Adipocyte (in vitro differentiated cells): Measurements from ENCODE around the gene ACTR3.

ENCODE experiments used
- DNase-seq: peaks from one replicate; pipeline ENCODE4 v3.0.0-alpha.2; 2015; ENCODE audit warnings: low read depth
- H3K27me3 ChIP-seq: replicated peaks from 2 replicates; pipeline ENCODE4 v1.7.0; 2013; ENCODE audit warnings: mild to moderate bottlenecking, low read length, moderate library complexity; ENCODE audit not compliant: control insufficient read depth, insufficient read depth
- H3K36me3 ChIP-seq: 2 replicates; pipeline ENCODE4 v1.7.0; 2013; ENCODE audit warnings: low read length, mild to moderate bottlenecking, moderate library complexity; ENCODE audit not compliant: control insufficient read depth, insufficient read depth, severe bottlenecking
- H3K4me1 ChIP-seq: 2 replicates; pipeline ENCODE4 v1.7.0; 2013; ENCODE audit warnings: mild to moderate bottlenecking, low read length, moderate library complexity; ENCODE audit not compliant: control insufficient read depth, insufficient read depth
- H3K4me3 ChIP-seq: 2 replicates; pipeline ENCODE4 v1.7.0; 2013; ENCODE audit warnings: mild to moderate bottlenecking, low read length, moderate library complexity
- H3K9ac ChIP-seq: 2 replicates; pipeline ENCODE4 v1.7.0; 2013; ENCODE audit warnings: mild to moderate bottlenecking, low read length, moderate library complexity
- H3K9me3 ChIP-seq: 2 replicates; pipeline ENCODE4 v1.7.0; 2013; ENCODE audit warnings: mild to moderate bottlenecking, low read length, moderate library complexity; ENCODE audit not compliant: control insufficient read depth

Gene ACTR3

GRCh38 chr2:113910110-113910717 lies 20.3 kb downstream of the ACTR3 start:
- peaks cover 19% of the 10 kb centered on the region for H3K36me3 ChIP-seq
- no peak overlapping the region for H3K4me3 ChIP-seq
- no peaks in the 10 kb centered on the region for H3K27me3 ChIP-seq
- H3K9me3 ChIP-seq: no peaks in the 10 kb centered on the region
- DNase-seq: no peak
- no peak overlapping the region for H3K9ac ChIP-seq
- peaks cover 11% of the 10 kb centered on the region for H3K4me1 ChIP-seq

GRCh38 chr2:113910967-113911678 lies 21.2 kb downstream of the ACTR3 start:
- Histone ChIP-seq H3K9me3 (no peaks in the 10 kb centered on the region), H3K4me3 (no peak overlapping the region), H3K27me3 (no peaks in the 10 kb centered on the region), H3K4me1 (peaks cover 11% of the 10 kb centered on the region), H3K9ac (no peak overlapping the region), H3K36me3 (peaks cover 22% of the 10 kb centered on the region)
- DNase-seq: no peak

- Histone ChIP-seq H3K36me3 (peaks cover 54% of the 10 kb centered on the region), H3K9me3 (no peaks in the 10 kb centered on the region), H3K4me3 (no peak overlapping the region), H3K4me1 (peaks cover 7% of the 10 kb centered on the region), H3K9ac (no peak overlapping the region), H3K27me3 (no peaks in the 10 kb centered on the region)
- no peak for DNase-seq
Observed at GRCh38 chr2:113915082-113915819, 25.4 kb downstream of the ACTR3 start.

GRCh38 chr2:113918229-113918628 lies 28.3 kb downstream of the ACTR3 start:
- Histone ChIP-seq H3K27me3 (no peaks in the 10 kb centered on the region), H3K4me1 (no peaks in the 10 kb centered on the region), H3K36me3 (peaks cover 67% of the 10 kb centered on the region), H3K4me3 (no peak overlapping the region), H3K9ac (no peak overlapping the region), H3K9me3 (no peaks in the 10 kb centered on the region)
- no peak for DNase-seq

- Histone ChIP-seq H3K4me3 (no peak overlapping the region), H3K36me3 (peaks cover 61% of the 10 kb centered on the region), H3K9me3 (no peaks in the 10 kb centered on the region), H3K4me1 (no peaks in the 10 kb centered on the region), H3K27me3 (no peaks in the 10 kb centered on the region), H3K9ac (no peak overlapping the region)
- DNase-seq: no peak
Observed at GRCh38 chr2:113920996-113921395, 31.1 kb downstream of the ACTR3 start.

- Histone ChIP-seq H3K4me3 (no peak overlapping the region), H3K9me3 (no peaks in the 10 kb centered on the region), H3K27me3 (no peaks in the 10 kb centered on the region), H3K4me1 (no peaks in the 10 kb centered on the region), H3K9ac (no peak overlapping the region), H3K36me3 (peaks cover 66% of the 10 kb centered on the region)
- no peak for DNase-seq
Observed at GRCh38 chr2:113922335-113922734, 32.4 kb downstream of the ACTR3 start.

- Histone ChIP-seq H3K4me1 (no peaks in the 10 kb centered on the region), H3K4me3 (no peak overlapping the region), H3K27me3 (no peaks in the 10 kb centered on the region), H3K36me3 (peaks cover 66% of the 10 kb centered on the region), H3K9ac (no peak overlapping the region), H3K9me3 (no peaks in the 10 kb centered on the region)
- no peak for DNase-seq
Observed at GRCh38 chr2:113922784-113923183, 32.9 kb downstream of the ACTR3 start.

GRCh38 chr2:113925884-113926283 lies 36.0 kb downstream of the ACTR3 start:
- H3K9me3 ChIP-seq: no peaks in the 10 kb centered on the region
- H3K9ac ChIP-seq: no peak overlapping the region
- H3K4me3 ChIP-seq: no peak overlapping the region
- no peaks in the 10 kb centered on the region for H3K27me3 ChIP-seq
- peaks cover 4% of the 10 kb centered on the region for H3K4me1 ChIP-seq
- no peak for DNase-seq
- H3K36me3 ChIP-seq: peaks cover 70% of the 10 kb centered on the region

GRCh38 chr2:113926314-113926713 lies 36.4 kb downstream of the ACTR3 start:
- H3K4me1 ChIP-seq: peaks cover 4% of the 10 kb centered on the region
- peaks cover 74% of the 10 kb centered on the region for H3K36me3 ChIP-seq
- H3K9me3 ChIP-seq: no peaks in the 10 kb centered on the region
- H3K4me3 ChIP-seq: no peak overlapping the region
- H3K9ac ChIP-seq: no peak overlapping the region
- DNase-seq: no peak
- no peaks in the 10 kb centered on the region for H3K27me3 ChIP-seq

GRCh38 chr2:113930448-113930847 lies 40.6 kb downstream of the ACTR3 start:
- H3K36me3 ChIP-seq: peaks cover 90% of the 10 kb centered on the region
- H3K4me3 ChIP-seq: no peak overlapping the region
- no peaks in the 10 kb centered on the region for H3K27me3 ChIP-seq
- H3K9ac ChIP-seq: no peak overlapping the region
- H3K4me1 ChIP-seq: peaks cover 4% of the 10 kb centered on the region
- peak; percentile 21 for DNase-seq
- no peaks in the 10 kb centered on the region for H3K9me3 ChIP-seq

GRCh38 chr2:113937501-113937900 lies 47.6 kb downstream of the ACTR3 start:
- peaks cover 13% of the 10 kb centered on the region for H3K9me3 ChIP-seq
- no peaks in the 10 kb centered on the region for H3K4me1 ChIP-seq
- no peak overlapping the region for H3K9ac ChIP-seq
- DNase-seq: no peak
- H3K4me3 ChIP-seq: no peak overlapping the region
- peaks cover 90% of the 10 kb centered on the region for H3K36me3 ChIP-seq
- no peaks in the 10 kb centered on the region for H3K27me3 ChIP-seq
